ENCODE measurements around the gene CYBB. TPM values are rescaled to one million over a fixed set of nuclear protein-coding genes. Genes with fewer than 3 reads are reported as not detected.
"Not testable (repeated sequence)": the region's sequence is repeated elsewhere in the genome, so short reads cannot be mapped to it uniquely, and the experiment has no call there.

CYBB gene
- polyA plus RNA-seq (2013, experiment 1 of 2; ENCODE audit: insufficient read length), result 0.11 TPM
- 0.63 TPM for polyA plus RNA-seq (2013, experiment 2 of 2; ENCODE audit: insufficient read length)

DNA sequence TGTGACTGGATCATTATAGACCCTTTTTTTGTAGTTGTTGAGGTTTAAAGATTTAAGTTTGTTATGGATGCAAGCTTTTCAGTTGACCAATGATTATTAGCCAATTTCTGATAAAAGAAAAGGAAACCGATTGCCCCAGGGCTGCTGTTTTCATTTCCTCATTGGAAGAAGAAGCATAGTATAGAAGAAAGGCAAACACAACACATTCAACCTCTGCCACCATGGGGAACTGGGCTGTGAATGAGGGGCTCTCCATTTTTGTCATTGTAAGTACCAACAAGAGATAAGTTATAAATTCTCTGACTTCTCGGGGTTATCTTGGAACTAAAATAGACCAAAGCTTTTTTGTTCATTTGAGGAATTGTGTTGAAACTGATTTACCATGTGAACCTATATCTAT, at the start of gene CYBB:
Gene CYBB (plus strand): TSS at position 203 of the 400 bp plus-strand sequence. CDS start 19 bp downstream, at position 222.
- DNase-seq, result no peak

DNA sequence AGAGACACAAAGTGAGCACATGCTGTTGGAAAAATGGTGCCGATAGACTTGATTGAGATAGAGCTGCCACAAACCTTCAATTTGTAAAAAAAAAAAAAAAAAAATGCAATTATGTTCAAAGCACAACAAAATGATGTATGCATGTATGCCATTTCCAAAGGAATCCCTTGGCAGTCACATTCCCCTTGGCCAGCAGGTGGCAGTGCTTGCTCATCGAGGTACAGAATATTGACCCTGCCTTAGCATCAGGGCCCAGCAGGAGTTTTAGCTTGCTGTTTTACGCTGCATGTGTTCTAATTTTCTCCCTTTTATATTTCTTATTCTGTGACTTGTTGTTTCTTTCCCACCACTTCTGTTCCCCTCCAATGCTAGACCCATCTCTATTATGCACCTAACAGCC, 34.5 kb upstream of the CYBB start:
- peak; percentile 63 for DNase-seq

DNA sequence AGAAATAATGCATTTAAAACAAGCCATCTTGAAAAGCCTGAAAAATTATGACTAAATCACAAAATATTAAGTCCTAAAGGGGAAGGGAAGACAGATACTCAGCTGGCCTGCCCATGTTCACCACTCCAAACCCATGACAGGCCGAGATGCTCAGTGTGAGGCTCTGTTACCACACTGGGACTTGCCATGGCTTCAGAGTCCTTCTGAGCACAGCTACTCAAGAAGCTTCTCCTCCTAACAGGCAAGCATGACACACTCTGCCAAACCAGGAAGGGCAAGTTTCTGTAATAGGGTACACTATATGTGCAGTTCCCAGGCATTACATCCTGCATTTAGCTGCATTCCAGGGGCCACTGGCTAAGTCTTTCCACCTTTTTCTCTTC, 34.0 kb upstream of the CYBB start:
- DNase-seq, result no peak

DNA sequence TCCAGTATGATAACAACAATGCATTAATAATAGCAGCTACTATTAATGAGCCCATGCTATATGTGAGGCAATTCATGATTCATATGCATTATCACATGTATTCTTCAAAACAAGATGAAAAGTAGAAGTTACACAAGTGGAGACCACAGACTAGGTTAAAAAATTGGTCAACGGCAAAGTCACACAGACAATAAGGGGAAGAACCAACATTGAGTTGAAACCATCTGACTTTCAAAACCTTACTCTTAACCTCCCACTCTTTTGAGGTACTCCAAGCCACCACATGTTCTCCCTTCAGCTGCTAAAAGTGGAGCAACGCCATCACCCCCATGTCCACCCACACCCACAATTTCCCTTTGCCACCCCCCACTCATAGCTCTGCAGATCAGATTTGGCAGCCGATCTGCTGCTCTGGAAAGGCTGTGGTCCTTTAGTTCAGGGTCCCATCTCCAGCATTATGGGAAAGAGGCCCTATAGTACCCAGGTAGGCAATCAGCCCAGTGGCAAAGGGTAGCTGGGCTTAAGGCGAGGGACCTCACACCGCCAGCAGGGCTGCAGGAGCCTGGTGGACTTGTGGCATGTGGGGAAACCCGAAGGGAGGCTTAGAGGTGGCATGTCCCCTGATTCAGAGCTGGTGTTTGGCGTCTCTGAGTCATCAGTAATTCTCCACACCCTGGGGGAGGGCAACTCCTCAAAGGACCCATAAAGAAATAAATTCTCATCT, 33.5 kb upstream of the CYBB start:
- no peak for DNase-seq

DNA sequence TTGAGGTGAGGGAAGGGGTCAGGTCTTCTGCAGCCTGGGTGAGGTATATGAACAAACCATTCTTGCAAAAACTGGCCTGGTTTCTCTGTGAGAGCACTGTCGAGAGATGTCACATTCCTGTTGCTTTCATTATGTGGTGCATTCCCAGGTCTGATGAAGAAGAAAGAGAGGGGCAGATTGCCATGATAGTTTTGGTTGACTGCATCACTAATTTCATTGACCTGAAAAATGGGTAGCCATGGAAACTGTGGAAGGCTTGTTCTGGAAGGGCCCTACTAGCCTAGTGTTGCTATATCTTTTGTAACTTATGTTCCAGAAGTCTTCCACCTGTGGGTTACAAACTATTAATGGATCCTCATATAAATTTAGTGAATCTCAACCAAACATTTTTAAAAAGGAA, 32.9 kb upstream of the CYBB start:
- DNase-seq, result no peak

DNA sequence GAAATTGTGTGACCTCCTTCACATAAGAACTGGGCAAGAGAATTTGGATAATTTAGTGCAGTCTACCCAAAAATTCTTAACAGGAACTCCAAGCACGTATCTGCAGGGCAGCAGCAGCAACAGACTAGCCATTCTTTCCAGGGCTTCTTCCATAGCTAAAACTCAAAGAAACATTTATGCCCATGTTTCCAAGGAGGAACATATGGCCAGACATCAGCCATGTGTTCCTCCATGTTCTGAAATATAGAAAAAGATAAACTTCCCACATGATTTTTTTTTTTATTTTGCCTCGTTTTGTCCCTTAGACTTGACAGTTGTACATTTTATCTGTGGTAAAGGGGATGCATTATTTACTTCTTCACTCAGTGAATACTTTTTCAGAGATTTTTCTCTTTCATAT, 27.6 kb upstream of the CYBB start:
- no peak for DNase-seq

DNA sequence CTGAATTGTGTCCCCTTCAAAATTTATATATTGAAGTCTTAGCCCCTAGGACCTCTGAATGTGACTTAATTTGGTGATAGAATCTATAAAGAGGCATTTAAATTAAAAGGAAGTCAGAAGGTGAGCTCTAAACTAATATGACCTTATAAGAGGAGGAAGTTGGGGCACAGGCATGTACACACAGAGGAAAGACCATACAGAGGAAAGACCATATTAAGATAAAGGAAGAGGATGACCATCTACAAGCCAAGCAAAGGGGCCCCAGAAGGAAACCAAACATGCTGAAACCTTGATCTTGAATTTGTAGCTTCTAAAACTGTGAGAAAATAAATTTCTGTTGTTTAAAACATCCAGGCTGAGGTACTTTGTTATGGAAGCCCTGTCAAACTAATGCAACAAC, 26.9 kb upstream of the CYBB start:
- DNase-seq, result no peak

DNA sequence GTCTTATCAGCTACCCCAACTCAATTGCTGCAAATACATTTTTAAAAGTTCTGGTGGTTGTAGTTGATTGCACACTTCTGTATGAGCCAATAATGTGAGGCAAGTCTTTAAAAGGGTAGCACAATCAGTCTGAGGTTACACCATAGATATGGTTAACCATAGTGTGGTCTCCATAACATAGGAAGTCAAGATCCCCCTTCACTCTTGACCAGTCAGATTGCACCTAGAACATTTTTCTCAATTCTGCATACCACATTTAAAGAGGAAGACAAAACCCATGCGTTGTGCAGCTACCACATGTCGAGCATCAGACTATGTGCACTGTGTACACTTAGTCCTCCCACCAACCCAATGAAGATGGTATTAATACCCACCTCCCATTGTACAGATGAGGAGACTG, 26.5 kb upstream of the CYBB start:
- DNase-seq, result no peak

DNA sequence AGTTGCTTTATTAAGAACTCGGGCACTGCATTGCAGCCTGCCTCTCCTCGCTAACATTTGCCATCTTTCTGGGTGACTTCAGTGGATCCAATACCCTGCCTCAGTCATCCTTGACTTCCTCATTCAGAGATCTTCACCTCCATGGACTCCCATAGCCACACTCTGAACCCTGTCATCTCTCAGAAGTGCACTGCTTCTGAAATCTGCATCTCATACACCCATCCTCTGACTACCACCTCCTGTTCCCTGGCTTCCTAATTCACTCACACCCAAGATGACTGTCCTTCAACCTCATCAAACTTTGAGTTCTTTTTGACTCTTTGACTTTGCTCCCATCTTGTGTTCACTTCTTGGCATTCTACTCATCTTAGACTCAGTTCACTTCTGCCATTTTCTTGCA, 25.3 kb upstream of the CYBB start:
- DNase-seq, result no peak

DNA sequence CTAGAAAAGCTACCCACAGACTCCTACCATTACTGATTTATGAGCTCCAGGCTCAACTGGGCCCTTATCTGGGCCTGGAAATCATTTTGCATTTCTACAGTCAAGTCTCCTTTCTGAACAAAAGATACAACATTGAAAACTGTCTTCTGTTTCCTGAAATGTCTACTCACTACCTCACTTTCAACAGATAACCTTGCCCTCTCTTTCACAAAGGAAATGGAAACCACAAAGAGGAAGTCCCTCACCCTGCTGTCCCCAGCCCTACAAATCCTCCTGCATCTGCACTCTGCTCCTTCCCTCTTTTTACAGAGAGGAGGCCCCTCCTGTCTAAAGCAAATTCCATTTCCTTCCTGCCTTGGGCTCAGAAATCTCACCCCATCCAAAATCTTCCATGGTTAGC, 24.8 kb upstream of the CYBB start:
- no peak for DNase-seq

DNA sequence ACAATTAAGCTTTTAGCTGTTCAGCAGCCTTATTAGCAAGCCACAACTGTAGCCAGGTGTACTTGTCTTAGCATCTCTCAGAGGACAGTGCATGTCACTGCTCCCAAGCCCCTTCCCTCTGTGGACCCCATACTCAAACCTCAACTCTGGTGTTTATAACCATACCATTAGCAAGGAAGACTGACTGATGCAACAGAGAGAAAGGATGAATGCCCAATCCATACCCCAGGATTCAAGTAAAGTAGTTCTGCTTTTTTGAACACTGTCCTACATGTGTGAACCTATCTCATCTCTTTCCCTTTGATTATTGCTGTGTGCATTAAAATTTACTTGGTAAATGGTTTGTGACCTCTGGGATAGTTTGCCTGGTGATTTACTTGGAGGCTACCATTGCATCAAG, 22.8 kb upstream of the CYBB start:
- no peak for DNase-seq

DNA sequence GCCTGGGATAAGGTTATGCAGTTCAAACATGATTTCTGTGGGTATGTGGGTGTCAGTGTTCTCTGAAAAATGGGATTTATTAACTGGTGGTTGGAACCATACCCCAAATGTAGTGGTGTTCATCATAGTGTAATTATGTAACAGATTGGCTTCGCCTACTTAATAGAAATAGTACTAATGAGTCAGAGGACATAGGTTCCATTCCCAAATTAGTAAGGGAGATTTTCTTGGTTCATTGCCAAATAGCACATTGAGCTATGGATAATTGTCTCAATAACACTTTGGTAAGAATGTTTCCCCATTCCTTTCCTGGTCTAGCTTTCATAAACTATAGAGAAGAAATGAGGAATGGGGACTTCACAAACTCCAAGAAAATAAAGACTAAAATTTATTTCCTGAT, 20.5 kb upstream of the CYBB start:
- DNase-seq, result no peak

DNA sequence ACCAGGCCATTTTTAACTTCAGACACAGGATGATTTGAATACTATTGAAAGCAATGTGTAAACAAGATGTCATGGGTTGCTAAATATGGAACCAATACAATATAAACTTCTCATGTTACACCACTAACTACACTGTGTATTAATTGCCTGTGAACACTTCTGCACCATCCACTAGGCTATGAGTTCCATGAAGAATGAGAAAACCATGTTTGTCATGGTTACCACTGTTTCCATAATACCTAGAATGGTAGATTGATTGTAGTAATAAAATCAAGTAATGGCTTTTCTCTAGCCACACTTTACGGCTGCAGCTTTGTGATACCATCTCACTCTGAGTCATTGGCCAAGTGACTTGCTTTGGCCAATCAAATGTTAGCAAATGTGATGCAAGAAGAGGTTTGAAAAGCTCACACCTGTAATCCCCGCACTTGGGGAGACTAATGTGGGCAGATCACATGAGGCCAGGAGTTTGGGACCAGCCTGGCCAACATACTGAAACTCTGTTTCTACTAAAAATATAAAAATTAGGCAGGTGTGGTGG, 19.9 kb upstream of the CYBB start:
- DNase-seq, result no peak

DNA sequence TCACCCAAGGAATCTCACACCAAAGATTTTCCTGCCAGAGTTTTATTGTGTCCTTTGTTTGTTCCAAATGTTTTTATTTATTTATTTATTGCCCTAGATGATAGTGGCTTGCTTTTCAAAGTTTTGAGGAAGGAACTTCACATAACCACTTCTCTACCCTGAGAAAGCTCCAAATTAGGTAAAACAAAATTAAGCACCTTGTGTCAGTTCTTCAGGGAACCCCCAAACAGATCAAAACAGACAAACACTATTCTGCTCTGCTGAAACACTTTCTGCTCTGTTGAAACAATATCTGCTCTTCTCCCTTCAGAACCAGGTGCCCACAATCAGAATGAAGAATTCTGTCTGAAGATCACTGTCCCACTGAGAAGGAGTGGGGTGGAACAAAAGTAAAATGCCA, 16.5 kb upstream of the CYBB start:
- no peak for DNase-seq

DNA sequence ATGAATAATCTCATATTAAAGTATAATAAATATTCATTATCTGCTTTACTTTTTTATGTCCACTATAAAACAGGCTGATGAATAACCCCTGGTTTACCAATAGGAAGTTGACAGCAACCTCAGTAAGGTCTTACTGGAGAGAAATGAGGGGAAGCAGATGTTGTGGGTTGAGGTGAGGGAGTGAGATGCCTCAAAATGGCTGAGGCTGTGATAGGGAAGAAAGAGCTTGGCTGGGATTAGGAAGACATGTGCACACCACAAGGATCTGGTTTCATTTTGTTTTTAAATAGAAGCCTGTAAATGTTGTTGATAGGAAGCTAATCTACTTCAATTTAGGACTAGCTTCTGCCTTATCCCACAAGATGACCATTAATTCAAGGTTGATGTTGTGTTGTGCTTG, 14.4 kb upstream of the CYBB start:
- no peak for DNase-seq

DNA sequence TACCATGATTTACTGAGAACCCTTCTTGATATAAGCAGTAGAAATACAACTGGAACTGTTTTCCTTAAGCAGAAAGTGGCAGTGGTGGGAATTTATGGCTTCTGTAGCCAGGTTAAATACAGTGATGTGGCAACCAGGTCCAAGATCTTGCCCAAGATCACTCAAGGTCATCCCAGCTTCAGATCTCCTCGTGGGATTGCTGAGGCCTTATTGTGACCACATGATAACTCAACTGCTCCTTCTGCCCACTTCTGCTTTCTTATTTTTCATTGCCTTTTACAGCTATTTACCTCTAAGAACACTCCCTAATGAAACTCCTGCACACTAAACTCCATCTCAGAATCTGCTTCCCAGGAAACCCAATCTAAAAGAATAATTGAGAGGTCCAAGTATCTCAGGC, 12.4 kb upstream of the CYBB start:
- DNase-seq, result no peak

DNA sequence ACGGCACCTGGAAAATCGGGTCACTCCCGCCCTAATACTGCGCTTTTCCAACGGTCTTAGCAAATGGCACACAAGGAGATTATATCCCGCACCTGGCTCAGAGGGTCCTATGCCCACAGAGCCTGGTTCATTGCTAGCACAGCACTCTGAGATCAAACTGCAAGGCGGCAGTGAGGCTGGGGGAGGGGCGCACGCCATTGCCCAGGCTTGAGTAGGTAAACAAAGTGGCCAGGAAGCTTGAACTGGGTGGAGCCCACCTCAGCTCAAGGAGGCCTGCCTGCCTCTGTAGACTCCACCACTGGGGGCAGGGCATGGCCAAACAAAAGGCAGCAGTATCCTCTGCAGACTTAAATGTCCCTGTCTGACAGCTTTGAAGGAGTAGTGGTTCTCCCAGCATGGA, 11.0 kb upstream of the CYBB start:
- not testable (repeated sequence) for DNase-seq

DNA sequence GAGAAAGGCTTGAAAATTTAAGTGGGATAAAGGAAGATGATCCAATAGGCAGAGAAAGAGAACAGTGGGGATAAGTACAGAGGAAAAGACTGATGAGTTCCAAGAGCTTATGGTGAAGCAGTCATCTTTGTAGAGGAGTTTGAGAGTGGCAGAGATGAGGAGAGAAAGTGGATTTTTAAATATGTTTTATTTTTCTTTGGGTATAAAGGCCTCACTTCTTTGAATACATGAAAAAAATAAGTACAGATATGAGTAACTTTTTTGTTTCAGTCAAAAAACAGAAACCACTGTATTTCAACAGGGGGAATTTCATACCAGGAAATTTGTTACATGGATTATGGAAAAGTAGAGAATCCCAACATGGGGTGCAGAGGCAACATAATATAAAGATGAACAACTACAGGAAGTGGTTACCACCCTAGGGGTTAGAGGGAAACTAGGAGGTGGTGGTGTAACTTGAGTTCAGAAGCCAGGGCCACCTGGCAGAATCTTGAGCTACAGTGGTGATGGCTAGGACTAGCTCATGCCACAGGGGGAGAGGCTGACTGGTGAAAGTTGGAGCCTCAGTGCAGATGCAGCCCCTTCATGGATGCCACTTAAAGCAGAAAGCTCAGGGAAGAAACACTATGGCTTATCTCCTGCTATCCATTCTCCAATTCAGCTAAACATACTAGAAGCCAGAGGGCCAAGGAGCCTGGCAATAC, 3.4 kb upstream of the CYBB start:
- no peak for DNase-seq

DNA sequence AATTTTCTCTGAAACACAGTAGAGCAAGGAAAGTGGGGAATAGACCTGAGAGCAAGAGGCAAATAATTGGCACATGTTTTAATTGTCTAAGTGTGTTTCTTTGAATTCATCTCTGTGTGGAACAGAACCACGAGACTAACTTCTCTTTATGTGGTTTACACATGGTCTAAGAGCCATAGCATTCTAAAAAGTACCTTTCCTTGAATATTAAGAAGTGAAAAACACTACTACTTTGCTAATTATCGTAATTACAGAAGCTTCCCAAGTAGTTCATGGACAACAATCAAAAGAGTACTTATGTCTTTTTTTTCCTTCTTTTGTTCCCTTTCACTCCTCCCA, 2.9 kb upstream of the CYBB start:
- no peak for DNase-seq

DNA sequence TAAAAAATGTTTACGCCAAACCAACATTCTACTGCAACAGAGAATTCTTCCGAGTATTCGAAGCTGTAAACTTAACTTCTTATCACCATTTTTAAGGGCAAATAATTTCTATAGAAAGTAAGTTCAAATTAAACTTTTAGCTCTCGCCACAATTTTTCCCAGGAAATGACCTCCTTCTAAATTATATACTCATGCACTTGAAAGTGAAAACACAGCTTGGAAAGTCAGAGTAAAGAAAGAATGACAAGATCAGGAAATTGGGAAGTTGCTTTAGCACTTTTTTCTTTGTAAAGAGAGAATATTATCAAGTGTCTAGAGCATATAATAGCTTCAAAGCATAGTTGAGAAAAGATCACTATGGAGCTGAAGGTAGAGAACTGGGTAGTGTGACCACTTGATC, 1.2 kb downstream of the CYBB start:
- no peak for DNase-seq

DNA sequence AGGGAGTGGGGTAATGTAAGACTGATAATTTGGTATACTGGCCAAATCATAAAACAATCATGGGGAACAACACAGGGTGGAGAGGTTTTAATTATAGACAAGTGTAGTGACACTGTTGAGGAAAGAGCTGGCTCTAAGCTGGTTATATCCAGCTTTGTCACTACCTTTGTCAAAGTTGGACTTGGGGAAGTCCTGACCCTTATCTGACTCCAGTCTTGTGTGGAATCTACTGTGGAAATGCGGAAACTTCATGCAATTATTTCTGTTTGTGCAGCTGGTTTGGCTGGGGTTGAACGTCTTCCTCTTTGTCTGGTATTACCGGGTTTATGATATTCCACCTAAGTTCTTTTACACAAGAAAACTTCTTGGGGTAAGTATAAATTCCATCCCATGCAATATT, 2.0 kb downstream of the CYBB start:
- no peak for DNase-seq

DNA sequence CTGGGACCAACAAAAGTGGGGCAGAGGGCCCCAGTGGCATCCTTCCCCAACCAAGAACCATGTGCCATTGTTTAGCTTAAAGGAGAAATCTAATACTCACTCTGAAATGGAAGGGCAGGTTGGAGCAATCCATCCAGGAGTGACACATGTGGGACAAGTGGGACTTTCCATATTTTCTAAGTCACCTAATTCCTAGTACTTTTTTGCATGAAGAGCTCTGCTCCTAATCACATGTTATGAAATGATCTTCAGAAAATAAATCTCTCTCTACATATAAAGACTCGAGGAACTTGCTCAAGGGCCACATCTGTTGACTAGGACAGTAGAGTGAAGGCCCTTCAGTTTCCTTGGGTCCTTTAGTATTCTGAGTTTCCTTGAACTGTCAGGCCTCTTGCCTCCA, 2.5 kb downstream of the CYBB start:
- DNase-seq, result no peak

DNA sequence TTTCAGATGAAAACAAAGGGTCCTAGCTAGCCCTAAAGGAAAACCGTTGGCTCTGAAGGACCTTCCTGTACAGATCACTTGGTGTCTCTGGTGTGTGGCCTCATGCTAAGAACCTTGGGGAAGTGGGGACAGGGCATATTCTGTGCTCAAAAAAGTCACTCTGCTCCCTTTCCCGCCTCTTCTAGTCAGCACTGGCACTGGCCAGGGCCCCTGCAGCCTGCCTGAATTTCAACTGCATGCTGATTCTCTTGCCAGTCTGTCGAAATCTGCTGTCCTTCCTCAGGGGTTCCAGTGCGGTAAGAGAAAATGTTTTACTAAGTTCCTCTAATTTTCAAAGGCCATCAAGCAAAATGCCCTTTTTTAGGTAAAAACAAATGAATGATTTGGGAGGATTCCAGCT, 3.4 kb downstream of the CYBB start:
- no peak for DNase-seq

DNA sequence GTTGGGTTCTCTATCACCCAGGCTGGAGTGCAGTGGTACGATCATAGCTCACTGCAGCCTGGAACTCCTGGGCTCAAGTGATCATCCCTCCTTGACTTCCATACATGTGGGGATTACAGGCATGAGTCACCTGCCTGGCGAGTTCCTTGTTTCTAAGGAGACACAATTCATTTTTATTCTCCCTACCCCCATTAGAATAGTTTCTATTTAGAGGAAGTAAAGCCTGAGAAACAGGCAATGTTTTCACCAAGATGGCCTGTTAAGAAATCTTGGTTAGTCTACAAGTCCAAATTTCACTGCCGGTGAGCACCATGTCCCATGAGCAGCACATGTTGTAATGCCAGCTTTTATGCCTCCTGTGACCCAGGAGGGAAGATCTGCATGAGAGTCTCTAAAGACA, 5.7 kb downstream of the CYBB start:
- peak; percentile 0 for DNase-seq
